ENCODE results near the gene FOXM1.

DNA sequence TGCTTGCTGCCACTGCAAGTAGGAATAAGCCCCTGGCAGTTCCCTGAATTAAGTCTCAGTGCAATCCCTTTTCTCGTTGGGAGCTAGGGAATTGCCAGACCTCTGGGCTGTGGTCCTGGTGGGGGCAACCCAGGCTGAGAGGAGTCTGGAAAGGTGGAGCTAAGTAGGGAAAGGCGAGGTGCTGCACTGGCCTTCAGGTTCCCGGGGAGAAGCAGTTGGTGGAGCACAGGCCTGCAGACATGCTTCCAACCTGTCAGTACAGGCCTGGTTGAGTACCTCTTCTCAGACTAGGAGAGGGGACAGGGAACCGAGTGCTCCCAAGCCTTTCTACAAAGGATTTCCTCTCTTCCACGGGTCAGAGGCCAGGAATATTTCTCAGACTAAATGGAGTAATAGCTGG, 43.6 kb downstream of the FOXM1 start:
- TF ChIP-seq, protein P1, sequence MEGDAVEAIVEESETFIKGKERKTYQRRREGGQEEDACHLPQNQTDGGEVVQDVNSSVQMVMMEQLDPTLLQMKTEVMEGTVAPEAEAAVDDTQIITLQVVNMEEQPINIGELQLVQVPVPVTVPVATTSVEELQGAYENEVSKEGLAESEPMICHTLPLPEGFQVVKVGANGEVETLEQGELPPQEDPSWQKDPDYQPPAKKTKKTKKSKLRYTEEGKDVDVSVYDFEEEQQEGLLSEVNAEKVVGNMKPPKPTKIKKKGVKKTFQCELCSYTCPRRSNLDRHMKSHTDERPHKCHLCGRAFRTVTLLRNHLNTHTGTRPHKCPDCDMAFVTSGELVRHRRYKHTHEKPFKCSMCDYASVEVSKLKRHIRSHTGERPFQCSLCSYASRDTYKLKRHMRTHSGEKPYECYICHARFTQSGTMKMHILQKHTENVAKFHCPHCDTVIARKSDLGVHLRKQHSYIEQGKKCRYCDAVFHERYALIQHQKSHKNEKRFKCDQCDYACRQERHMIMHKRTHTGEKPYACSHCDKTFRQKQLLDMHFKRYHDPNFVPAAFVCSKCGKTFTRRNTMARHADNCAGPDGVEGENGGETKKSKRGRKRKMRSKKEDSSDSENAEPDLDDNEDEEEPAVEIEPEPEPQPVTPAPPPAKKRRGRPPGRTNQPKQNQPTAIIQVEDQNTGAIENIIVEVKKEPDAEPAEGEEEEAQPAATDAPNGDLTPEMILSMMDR (IDR thresholded peaks at IDR 0.05; ENCODE audit: borderline replicate concordance, extremely low read depth, low read length, poor library complexity, severe bottlenecking): no peak
- TF ChIP-seq EZH2 (IDR thresholded peaks at IDR 0.05; ENCODE audit: borderline replicate concordance, low read depth, low read length, severe bottlenecking): no peak
